Peyer's patch (tissue), 4 donors: ENCODE data around the gene HSPB7. TPM values are rescaled to one million over a fixed set of nuclear protein-coding genes. Genes with fewer than 3 reads are reported as not detected.
A peak's percentile ranks its signal among the peaks of the same experiment; 100 is the strongest.

Source experiments
- DNase-seq, 3 donors: peaks; one replicate each; pipeline ENCODE4 v3.0.0-alpha.2; 2017 to 2019
- H3K27ac ChIP-seq, 4 donors: fragments of 200-600 bp; sonication (generic); one replicate each; pipeline ENCODE4 v1.5.1; 2016 to 2019
- H3K27me3 ChIP-seq, 2 donors: fragments of 200-600 bp; sonication (generic); one replicate each; pipeline ENCODE4 v1.5.1; 2019
- H3K36me3 ChIP-seq, 3 donors: fragments of 200-600 bp; sonication (generic); one replicate each; pipeline ENCODE4 v1.5.1; 2016 to 2019
- H3K4me1 ChIP-seq, 4 donors: fragments of 200-600 bp; sonication (generic); one replicate each; pipeline ENCODE4 v1.5.1; 2016 to 2019
- H3K4me3 ChIP-seq, 4 donors: fragments of 200-600 bp; sonication (generic); 1 replicate in 3 of 4; 2 replicates in 1 of 4; pipeline ENCODE4 v1.5.1; 2016 to 2019; ENCODE audit warnings: mild to moderate bottlenecking in 1 of 4
- H3K9me3 ChIP-seq, 4 donors: fragments of 200-600 bp; sonication (generic); one replicate each; pipeline ENCODE4 v1.5.1; 2016 to 2019; ENCODE audit warnings: mild to moderate bottlenecking in 1 of 4
- POLR2A ChIP-seq, 2 donors: fragments of 450-650 bp; IDR thresholded peaks; one replicate each; pipeline ENCODE4 v1.5.1; 2017; ENCODE audit warnings: antibody characterized with exemption in 2 of 2, mild to moderate bottlenecking in 2 of 2, moderate library complexity in 2 of 2
- total RNA-seq, 4 donors: library from RNA; depleted of rRNA; stranded (reverse); fragments of >200 nt; gene quantifications; one replicate each; pipeline ENCODE4 v1.1.0, GENCODE V29; 2016
- TF ChIP-seq, protein P1 (sequence below), 6 experiments: fragments of 450-650 bp in 4 of 6; fragments of 200-600 bp in 2 of 6; sonication (generic) in 1 of 6; IDR thresholded peaks; one replicate each; pipeline ENCODE4 v1.5.1; 2017 to 2019; ENCODE audit warnings: antibody characterized with exemption in 6 of 6, mild to moderate bottlenecking in 3 of 6, moderate library complexity in 1 of 6

HSPB7 gene
- total RNA-seq, 4 donors from 2014 or later, result 1.1 to 5.2 (median 1.1) TPM; not detected in 1

DNA sequence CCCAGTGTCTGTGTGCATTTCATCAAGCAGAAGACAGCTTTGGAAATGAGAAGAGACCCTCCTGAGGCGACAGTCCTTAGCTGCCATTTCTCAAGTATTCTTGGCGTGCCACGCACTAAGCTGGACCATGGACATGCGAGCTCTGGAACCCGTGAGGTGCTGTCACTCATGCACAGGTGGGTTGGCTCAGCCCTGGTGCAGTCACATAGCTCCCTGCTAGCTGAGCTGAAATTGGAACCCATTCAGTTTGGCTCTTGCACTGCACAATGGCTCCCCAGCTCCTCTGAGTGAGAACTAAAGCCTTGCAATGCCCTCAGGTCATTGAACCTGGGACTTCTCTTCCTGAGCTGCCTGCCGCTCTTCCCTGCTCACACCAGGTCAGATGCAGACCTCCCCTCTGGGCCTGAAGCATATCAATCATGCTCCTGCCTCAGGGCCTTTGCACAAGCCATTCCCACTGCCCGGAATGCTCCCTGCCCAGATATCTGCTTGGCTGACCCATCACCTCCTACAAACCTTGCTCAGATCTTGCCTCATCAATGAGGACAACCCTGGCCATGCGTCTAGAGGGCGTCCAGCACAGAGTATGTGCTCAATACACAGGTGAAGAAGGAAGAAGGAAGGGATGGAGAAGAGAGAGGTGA is 20.1 kb downstream of the HSPB7 start:
- H3K27ac ChIP-seq, result no peak overlapping the region
- H3K4me1 ChIP-seq, result no peaks in the 10 kb centered on the region
- H3K27me3 ChIP-seq, result no peaks in the 10 kb centered on the region
- no peak overlapping the region for H3K4me3 ChIP-seq
- TF ChIP-seq, protein P1, sequence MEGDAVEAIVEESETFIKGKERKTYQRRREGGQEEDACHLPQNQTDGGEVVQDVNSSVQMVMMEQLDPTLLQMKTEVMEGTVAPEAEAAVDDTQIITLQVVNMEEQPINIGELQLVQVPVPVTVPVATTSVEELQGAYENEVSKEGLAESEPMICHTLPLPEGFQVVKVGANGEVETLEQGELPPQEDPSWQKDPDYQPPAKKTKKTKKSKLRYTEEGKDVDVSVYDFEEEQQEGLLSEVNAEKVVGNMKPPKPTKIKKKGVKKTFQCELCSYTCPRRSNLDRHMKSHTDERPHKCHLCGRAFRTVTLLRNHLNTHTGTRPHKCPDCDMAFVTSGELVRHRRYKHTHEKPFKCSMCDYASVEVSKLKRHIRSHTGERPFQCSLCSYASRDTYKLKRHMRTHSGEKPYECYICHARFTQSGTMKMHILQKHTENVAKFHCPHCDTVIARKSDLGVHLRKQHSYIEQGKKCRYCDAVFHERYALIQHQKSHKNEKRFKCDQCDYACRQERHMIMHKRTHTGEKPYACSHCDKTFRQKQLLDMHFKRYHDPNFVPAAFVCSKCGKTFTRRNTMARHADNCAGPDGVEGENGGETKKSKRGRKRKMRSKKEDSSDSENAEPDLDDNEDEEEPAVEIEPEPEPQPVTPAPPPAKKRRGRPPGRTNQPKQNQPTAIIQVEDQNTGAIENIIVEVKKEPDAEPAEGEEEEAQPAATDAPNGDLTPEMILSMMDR (IDR thresholded peaks at IDR 0.05), result no peak
- TF ChIP-seq POLR2A (IDR thresholded peaks at IDR 0.05), result no peak
- no peaks in the 10 kb centered on the region for H3K36me3 ChIP-seq
- DNase-seq, result peak in 1 of 3 donors; percentile 20
- no peaks in the 10 kb centered on the region for H3K9me3 ChIP-seq

DNA sequence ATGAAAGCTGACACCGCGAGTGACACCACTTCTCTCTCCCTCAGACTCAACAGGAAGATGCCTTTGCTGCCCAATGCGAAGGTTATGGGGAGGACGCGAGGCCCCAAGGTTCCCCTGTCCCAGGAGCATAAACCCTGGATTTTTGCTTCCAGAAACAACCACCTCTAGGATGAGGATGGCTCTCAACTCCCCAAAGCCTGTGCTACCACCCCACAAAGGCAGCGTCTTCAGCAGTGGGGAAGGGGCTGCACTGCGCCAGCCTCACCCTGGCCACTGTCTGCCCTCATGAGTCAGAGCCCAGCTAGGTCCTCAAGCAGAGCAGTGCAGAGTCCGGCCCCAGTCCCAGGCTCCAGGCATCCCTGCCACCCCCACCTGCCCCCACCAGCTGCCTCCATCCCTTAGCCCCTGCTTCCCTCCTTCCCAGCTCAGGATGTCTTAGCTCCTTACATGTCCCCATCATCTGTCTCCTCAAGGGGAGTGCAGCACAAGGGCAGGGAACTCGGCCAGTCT is 20.7 kb downstream of the HSPB7 start:
- TF ChIP-seq, protein P1 (IDR thresholded peaks at IDR 0.05), result no peak
- TF ChIP-seq POLR2A (IDR thresholded peaks at IDR 0.05), result no peak
- DNase-seq, result peak in 1 of 3 donors; percentile 34
- no peaks in the 10 kb centered on the region for H3K36me3 ChIP-seq
- H3K4me3 ChIP-seq, result no peak overlapping the region
- no peak overlapping the region for H3K27ac ChIP-seq
- no peaks in the 10 kb centered on the region for H3K9me3 ChIP-seq
- H3K27me3 ChIP-seq, result no peaks in the 10 kb centered on the region
- H3K4me1 ChIP-seq, result no peaks in the 10 kb centered on the region

DNA sequence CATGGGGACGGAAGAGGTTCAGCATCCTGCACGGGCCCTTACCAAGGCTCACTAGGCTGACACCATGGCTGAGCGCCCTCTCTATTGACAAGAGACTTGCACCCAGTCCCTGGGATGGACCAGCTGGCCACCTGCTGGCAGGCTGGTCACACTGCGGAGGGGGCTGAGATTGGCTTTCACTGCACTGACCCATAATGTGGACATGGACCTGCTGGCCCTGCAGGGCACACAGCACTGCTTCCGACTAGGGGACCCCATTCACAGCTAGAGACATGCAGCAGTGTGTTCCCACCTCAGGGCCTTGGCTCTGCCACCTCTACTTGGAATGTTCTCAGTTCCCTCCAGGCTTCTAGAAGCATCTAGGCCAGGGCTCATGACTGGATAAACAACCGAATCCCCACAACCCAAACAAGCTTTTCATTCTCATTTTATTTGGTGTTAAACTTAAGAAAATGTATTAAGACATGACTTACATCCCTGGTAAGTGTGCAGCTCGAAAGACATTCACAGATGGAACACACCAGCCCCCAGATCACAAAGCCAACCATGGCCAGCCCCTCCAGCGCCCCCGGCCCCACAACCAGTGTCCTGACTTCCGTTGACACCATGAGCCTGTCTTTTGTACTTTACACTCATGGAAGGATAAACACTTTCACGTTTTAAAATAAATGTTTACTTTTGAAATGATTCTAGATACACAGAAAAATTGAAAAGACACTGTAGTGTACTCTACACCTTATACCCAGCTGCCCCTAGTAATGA is 23.1 kb downstream of the HSPB7 start:
- no peak overlapping the region for H3K4me3 ChIP-seq
- H3K9me3 ChIP-seq, result no peaks in the 10 kb centered on the region
- DNase-seq, result peak; percentile 42 to 73 (median 67)
- no peaks in the 10 kb centered on the region for H3K4me1 ChIP-seq
- H3K36me3 ChIP-seq, result no peaks in the 10 kb centered on the region
- TF ChIP-seq, protein P1 (IDR thresholded peaks at IDR 0.05), result peak; percentile 31 to 77 (median 68)
- TF ChIP-seq POLR2A (IDR thresholded peaks at IDR 0.05), result no peak
- no peaks in the 10 kb centered on the region for H3K27me3 ChIP-seq
- no peak overlapping the region for H3K27ac ChIP-seq

DNA sequence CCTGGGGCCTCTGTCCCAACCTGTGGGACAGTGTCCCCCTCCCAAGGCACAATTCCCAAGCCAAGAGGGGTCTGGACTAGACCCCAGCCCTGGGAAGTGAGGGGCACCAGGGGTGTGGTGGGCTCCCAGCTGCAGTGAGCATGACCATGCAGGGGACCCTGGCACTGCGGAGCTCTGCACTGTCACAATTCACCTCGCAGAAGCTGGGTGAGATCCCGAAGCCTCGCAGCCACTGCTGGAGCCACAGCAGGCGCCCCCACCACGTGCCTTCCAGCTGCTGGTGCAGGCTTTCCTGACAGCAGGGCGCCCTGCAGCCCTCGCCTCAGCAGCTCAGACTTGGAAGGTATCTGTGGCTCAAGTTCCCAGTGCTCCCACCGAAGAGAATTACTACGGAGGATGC is 23.8 kb downstream of the HSPB7 start:
- Histone ChIP-seq H3K4me1 (no peaks in the 10 kb centered on the region), H3K27me3 (no peaks in the 10 kb centered on the region), H3K27ac (no peak overlapping the region), H3K4me3 (no peak overlapping the region), H3K9me3 (no peaks in the 10 kb centered on the region), H3K36me3 (no peaks in the 10 kb centered on the region)
- no peak for DNase-seq
- TF ChIP-seq, protein P1 (IDR thresholded peaks at IDR 0.05), result no peak
- TF ChIP-seq POLR2A (IDR thresholded peaks at IDR 0.05), result no peak

DNA sequence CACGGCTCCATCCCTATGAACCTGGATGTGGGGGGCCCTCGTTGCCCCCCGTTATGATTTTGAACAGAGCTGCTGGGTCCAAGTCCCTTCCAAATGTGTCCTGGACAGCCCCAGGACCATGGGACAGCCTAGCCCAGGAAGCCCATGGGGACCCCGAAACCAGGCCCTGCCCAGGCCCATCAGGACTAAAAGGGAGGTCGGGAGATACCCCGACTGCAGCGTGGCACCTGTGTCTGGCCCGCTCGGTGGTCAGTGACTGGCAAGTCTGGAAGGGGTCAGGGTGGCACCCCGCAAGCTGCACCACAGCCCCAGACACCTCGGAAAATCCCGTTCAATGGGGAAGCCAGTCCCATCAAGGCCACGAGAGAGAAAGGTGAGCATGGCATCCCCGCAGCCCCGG is 24.2 kb downstream of the HSPB7 start:
- H3K9me3 ChIP-seq, result no peaks in the 10 kb centered on the region
- no peak overlapping the region for H3K27ac ChIP-seq
- DNase-seq, result peak in 1 of 3 donors; percentile 34
- no peaks in the 10 kb centered on the region for H3K36me3 ChIP-seq
- H3K27me3 ChIP-seq, result no peaks in the 10 kb centered on the region
- H3K4me3 ChIP-seq, result no peak overlapping the region
- no peaks in the 10 kb centered on the region for H3K4me1 ChIP-seq
- TF ChIP-seq, protein P1 (IDR thresholded peaks at IDR 0.05), result no peak
- no peak for TF ChIP-seq POLR2A (IDR thresholded peaks at IDR 0.05)
